ENCODE measurements around the gene TRIM24.

DNA sequence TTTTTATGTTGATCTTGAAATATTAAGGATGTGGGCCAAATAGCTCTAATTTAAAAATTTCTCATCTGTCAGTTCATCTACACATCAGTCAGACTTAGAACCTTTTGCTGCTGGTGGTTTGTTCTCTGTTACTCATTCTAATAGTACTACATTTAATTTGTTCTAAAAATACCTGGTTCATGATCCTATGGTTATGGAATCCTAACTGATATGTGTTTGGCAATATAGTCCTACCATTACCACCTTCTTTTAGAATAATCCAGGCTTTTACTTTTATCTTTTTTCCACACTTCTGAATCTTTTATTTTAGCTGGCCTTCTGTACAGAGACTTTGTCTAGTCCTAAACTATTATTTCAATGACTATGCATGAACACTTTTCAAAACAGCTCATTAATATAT lies 124.2 kb downstream of the TRIM24 start:
- TF ChIP-seq POLR2A (IDR thresholded peaks at IDR 0.05; ENCODE audit: low read depth, low read length) (no peak), POU2F2 (IDR thresholded peaks at IDR 0.05; ENCODE audit: low read depth, low read length) (no peak), POLR2AphosphoS5 (IDR thresholded peaks at IDR 0.05; ENCODE audit: low read depth, low read length) (no peak), PAX5 (IDR thresholded peaks at IDR 0.05; ENCODE audit: insufficient read depth, low read length, severe bottlenecking) (no peak), TAF1 (IDR thresholded peaks at IDR 0.05; ENCODE audit: low read depth, low read length) (no peak)
